ENCODE data around the gene SMS.
"Not testable (repeated sequence)": the region's sequence is repeated elsewhere in the genome, so short reads cannot be mapped to it uniquely, and the experiment has no call there.

Gene SMS

DNA sequence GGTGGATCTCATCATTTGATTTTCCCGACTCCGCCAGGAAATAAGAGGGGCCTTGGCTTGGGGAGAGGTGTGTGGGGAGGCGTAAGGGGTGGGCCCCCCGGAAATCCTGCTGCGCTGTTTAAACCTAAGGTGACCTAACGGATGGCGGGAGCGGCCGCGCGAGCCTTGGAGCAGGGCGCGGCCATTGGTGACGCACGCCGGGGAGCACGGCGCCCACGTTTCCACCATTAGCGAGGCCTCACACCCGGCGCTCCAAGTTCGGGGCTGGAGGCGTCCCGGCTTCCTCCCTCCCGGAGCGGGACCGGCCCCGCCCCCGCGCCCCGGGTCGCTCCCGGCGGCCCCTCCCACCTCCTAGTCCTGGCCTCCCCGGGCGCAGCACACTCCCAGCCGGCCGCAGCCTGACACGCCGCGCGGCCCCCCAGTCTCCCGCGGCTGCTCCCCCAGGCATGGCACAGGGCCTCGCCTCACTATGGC lies at the start of gene SMS:
TSS of gene SMS (plus strand) at position 354 of the 474 bp plus-strand sequence. CDS start at position 470, 116 bp downstream.
- DNase-seq: peak; percentile 83

DNA sequence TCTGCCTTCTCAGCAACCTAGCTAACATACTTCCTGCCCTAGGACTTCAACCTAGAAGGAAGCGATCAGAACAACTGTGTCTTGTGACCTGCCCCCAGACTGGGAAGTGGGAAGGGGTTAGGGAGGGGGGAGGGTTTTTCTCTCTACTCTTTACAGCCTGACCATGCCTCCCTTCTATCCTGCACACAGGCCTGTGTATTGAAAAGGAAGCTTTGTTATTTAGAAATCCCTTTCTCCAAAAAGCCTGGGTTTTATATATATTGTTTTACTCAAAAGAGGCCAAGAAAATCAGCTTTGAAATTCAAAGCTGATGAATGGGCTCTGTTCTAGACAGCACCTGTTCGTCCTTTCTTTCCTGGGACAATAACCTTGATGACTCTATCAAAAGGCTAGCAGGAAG lies 35.2 kb upstream of the SMS start:
- no peak for DNase-seq

DNA sequence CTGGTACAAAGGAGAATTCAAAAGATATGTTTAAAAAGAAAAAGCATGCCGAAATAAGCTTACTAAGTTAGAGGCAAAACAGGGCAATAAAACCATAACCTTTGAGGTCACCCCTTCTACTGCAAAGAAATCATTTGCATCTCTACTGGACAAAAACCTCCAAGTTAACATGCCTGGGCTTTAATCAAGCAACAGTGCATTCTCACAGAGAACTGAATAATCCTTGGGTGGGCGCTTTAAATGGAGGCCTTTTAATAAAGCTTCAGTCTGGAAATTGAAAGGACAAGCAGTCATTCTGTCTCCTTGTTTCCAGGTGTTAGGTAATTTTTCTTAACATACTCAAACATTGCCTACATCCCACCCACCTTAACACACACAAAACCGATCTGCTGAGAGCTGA lies 34.6 kb upstream of the SMS start:
- no peak for DNase-seq

DNA sequence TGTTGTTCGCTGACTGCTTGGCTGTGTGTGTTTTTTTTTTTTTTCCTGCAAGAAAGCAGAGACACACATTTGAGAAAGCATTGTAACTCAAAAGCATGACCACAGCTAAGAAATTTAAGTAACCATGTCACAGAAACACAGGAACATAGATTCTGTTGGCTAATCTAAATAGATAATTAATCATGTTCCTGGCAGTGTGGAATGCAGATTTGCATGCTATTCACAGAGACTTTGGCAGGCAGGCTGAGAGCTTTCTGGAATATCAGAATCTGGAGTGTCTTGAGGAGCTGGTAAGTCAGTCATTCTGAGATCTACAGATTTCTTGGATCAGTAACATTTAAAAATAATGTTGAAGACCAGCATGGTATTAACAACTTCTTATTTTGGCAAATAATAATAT lies 33.2 kb upstream of the SMS start:
- DNase-seq: no peak

DNA sequence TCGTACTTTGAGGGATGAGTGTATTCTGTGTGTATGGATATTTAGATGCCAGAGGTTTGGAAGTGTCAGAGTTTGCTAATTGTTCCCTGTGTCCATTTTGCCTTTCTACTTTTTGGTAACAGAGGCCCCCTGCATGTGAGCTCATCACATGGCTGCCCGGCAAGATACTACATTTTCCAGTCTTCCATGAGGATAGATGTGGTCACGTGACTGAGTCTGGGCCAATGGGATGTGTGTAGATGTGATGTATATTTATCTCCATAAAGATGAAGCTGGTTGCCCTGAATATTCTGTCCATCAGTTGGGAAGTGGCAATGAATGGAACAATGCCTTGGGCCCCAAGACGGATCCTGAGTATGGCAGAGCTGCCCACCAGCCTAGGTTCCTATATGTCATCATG lies 29.0 kb upstream of the SMS start:
- no peak for DNase-seq

DNA sequence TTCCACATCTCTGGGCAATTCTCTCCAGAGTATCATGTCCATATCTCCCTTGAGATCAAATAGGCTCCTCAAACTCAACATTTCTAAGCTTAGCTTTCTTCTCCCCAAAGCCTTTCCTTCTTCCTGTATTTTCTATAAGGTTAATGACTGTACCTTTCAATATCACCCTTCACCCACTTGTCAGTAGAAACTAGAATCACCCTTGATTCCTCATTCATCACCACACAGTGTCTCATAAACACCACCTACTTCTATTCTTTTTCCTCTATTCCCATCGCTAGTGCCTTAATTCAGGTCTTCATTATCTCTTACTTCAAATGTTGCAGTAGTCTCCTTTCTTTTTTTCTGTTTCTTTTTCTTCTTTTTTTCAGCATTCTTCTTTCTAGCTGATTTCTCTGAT lies 28.3 kb upstream of the SMS start:
- DNase-seq: no peak

DNA sequence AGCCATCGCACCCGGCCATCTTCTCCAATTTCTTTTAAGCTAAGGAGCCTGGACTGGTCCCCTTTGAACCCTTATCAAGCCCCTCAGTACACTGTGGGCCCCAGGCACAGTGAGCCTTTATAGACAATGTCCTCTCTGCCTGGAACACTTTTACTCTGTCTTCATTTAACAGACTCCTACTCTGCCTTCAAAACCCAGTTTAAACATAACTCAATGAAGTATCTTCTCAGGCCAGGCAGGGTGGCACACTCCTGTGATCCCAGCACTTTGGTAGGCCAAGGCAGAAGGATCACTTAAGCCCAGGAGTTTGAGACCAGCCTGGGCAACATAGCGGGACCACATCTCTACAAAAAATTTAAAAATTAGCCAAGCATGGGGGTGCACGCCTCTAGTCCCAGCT lies 27.5 kb upstream of the SMS start:
- no peak for DNase-seq

DNA sequence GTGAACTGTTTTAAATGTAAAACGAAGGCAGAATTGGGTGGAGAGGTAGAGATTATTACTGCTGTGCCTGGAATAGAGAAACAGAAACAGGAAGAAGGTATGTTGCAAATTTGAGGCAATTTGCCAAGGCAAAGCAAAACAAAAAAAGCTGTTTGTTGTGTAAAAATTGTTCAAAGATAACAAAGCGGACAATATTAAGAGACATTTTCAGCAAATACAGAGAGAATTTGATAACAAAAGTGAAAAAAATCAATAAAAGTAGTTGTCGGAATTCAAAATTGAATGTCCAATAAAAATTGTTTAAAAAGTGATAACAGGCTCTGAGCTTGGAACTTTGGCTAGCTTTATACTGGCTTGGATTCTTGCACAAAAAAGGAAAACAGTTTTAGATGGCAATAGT lies 14.4 kb upstream of the SMS start:
- no peak for DNase-seq

DNA sequence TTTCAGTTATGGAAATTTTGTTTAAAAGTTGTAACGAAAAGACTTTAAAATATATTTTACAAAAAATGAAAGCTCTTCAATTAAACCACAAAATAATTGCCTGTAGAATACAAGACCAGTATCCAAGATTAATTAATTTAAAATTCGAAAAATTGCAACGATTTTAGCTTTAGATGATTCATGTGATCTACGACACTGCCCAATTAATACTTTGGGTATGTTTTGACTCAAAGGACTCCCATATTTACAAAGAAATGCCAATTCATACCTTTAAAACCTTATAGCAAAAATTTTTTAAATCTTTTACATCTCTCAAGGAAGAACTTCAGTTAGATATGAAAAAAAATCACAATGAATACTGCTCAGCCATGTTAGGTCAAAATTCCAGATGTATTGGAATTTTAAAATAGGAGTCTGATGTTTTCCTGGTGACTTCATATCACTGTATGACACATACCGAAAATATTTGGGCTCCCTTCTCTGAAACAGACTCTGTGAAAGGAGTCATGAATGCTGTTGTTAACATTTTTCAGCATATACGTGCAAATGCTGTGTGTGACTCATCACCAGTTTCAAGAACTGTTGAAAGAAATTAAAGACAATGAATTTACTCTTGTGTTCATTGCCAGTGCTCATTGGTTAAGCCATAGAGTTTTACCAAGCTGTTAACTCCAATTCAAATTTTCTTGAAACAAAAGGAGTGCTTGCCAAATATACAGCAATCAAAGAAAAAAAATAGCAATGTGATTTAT lies 13.8 kb upstream of the SMS start:
- DNase-seq: no peak

DNA sequence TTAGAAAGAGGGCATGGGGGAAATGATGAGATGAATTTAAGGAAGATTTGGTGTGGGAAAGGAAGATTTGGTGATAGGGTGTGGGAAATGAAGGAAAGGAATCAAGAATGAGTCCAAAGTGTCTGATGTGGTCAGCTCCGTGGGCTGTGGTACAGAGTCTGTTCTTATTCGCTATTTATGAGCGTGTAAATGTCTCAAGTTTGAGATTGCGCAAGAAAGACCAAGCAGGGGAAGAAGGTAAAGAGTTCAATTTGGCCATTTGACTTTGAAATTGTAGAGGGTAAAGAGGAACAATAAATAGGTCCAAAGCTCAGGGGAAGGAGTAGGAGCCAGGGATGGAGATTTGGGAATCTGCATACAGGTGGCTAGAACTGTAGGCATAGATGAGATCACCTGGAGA lies 11.3 kb upstream of the SMS start:
- no peak for DNase-seq

DNA sequence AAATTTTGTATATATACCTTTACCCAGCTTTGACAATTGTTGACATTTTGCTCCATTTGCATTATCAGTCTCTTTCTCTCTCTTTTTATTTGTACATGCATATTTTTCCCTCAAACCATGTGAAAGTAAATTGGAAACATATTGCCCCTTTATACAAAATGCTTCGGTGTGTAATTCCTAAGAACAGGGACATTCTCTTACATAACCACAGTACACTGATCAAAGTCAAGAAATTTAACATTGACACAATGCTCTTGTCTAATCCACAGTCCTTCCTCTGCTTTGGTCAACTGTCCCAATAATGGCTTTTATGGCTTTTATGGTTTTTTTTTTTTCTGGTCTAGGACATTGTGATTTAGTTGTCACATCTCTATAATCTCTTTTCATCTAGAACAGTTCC lies 9.5 kb upstream of the SMS start:
- DNase-seq: no peak

DNA sequence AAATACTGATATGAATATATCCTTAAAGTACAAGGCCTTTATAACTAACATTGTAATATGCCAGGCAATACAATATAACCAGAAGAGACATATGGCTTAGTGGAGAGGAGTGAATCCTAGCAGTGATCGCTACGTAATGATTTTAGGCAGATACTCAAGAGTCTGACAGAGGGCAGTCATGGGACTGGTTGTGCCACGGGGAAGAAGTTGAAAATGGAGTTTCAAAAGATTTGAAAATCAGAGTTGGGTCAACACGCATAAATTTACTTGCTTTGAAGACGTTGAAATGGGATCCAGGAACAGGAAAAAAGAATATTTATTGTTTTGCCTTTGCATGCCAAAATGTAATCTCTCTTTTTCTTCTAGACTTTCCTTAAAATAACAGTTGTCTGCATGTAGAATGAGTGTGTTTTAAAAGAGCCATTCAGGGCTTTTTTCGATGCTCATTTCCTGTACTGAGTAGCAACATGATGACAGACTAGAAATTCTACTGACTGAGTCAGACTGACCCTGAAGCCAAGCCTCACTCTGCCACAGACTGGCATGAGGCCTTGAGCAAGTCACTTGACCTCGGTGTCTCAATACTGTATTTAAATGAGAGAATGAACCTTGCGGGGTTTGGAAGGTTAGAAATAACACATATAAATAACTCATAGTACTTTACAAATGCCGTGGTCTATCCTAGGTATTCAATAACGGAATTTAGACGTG lies 8.1 kb upstream of the SMS start:
- no peak for DNase-seq

DNA sequence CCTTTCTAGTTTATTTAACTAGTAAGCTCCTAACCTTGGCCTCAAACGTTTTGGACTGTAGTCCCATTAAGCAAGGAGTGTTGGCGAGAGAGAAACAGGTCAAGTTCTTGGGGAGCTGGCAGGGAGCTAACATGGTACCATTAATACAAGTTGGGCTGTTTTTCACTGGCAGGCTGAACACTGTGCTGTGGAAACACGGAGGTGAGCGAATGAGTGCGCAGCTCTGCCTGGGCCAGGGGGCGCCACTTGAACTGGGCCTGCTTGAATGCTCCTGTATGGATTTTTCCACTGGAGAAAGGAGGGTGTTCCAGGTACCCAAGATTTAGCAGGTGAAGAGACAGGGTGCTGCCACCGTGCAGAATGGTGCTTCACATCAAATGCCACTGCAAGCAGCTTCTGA lies 7.4 kb upstream of the SMS start:
- DNase-seq: no peak

DNA sequence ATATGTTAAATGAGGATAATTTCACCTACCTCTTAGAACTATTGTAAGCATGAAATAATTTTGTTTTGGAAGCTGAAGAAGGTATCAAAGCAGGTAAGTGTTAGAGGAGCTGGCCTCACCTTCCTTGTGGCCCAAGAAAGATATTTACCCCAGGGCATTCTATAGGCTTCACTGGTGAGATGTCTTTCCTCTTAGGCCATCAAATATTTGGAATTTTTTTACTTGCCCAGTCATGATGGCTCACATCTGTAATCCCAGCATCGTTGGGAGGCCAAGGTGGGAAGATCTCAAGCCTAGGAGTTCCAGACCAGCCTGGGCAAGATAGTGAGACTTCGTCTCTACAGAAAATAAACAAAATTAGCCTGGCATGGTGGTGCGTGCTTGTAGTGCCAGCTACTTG lies 6.1 kb upstream of the SMS start:
- DNase-seq: no peak

DNA sequence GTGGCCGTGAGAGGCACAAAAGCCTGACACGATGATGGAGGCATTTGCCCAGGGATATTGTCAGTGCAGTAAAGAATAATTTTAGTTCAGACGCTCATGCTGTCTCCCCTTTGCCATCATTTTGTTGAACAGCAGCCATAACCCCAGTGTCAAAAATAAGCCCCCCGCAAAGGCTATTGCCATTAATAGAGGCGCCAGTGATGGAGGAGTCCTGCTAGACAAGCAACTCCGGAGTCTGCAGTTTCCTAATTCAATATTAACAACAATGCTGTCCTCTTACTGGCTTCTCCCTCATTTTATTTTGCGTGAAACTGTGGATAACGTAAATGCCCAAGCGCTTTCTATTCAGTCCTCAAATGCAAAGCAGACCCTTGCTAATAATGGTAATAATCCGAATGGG lies 603 bp upstream of the SMS start:
- DNase-seq: no peak

DNA sequence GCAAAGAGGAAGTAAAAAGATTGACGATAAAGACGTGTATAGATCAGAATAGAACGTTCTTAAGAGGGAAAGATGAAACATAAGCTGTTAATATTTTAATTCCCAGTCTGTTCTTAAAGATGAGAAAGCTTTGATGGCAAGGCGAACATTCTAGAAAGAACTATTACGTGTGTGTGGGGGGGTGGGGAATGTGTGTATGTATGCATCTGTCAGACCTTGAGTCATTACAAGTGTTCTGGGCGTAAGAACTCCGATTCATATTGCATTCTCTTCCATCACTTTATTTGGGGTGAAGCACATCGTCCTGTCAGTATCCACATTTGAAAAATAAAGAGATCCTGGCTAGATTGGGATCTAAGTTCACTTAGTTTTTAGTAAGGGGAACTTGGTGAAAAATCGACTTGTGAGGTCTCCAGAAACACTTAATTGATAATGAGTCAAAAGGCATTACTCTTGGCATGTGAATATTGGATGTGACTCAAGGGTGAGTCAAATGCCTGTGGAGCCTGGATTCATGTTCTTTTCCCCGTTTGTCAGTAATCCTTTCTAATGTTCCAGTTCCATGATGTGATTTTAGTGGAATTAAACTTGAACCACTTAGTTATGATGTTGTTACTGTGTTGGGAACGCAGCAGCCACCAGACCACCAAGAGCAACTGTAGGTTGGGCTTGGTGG lies 3.1 kb downstream of the SMS start:
- DNase-seq: no peak

DNA sequence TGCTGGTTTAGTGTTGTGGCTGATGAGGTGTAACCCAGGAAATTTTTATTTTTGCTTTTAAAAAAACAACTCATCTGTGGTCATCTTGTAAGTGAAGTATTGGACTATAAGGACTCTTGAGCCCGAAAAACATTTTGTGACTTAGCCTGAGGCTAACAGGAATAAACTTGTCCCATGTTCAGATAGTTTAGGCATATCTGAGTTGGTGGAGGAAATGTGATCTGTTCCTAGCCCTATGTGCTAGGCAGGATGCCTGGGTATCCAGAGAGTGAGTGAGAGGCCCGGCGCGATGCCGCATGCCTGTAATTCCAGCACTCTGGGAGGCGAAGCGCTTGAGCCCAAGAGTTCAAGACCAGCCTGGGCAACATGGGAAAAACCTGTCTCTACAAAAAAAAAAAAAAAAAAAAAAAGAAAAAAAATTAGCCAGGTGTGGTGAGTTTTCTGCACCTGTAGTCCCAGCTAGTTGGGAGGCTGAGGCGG lies 3.7 kb downstream of the SMS start:
- DNase-seq: no peak

DNA sequence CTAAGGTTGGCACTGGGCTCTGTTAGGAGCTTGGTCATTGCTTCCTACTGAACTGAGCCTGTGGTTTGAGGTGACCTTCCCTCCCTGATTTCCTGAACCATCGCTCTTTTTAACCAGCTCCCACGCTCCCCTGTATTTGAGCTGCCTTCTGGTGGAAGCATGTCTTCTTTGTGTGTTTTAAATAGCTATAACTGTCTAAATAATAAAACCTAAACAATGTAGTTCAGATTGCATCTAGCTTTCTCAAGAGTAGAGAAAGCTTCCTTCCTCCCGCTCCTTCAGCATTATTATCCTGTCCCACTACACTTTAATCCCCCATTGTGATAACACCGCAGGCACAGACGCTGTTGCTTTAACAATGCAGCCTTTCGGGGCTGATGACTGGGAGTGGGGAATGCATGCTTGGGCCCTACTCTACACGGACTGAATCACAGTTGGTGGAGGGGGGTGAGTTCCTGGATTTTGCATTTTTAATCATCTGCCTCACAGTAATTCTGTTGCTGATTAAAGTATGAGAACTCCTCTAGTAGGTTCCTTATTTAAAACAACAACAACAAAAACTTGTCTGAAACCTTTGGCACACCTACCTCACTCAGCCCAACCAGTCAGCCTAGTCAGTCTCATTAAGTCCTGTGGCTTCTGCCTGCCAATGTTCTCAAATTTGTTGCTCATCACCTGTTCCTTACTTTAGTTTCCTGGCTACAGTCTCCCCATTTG lies 6.6 kb downstream of the SMS start:
- DNase-seq: no peak

DNA sequence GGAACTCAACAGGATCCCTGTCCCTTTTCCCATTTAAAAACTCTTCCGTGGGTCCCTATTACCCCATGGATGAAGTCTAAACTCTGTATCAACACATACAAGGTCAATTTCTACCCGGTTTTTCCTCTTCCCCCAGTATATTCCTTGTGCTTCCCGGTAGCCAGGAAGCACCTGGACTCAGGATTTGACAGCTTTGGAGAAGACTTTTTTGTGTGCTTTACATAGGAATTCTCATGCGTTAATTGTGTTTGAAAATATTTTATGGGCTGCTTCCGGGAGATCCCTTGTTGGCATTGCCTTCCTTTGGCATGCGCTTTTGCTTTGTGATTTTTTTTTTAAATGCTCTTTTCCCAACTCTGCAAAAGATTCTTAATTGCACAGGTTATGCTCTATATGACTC lies 7.2 kb downstream of the SMS start:
- no peak for DNase-seq

DNA sequence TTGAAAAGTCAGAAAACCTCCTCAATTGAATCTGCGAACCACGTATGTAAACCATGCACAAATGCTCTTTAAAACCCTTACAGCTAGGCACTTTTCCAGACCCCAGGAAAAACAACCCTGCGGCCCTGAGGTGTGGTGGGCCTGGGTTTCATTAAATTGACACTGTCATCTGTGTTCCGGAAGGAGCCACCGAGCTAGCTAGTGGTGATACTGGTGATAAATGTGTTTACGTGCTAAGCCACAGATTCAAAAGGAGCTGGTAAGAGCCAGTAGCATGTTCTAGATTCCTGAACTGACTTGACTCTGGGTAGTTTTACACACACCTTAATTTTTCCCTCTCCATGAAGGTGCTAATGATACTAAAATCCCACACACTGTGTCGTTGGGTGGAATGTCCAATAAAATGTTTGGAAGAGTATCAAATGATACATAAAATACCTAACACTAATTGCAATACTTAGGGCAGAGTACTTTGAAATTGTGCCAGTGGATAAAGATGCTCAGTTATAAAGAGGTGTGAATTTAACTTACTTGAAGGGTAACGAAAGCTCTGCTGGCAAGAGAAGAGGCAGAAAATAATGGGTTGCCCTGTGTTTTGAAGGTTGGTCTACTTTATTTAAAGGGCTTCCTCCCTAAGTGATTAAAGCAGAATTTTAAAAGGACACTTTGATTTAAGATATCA lies 8.5 kb downstream of the SMS start:
- DNase-seq: no peak

DNA sequence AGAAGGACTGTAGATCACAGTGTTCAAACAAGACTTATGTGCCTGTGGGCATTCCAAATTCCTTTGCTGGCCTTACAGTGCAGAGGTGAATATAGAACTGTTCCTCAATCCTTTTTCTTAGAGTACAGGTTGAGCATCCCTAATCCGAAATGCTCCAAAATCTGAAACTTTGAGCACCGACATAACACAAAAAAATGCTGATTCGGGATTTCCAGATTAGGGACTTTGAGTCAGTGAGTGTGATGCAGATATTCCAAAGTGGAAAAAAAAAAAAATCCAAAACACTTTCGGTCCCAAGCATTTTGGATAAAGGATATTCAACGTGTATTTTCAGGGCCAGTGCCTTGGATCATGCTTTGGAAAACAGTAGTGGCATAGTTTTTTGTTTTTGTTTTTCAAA lies 9.2 kb downstream of the SMS start:
- DNase-seq: no peak

DNA sequence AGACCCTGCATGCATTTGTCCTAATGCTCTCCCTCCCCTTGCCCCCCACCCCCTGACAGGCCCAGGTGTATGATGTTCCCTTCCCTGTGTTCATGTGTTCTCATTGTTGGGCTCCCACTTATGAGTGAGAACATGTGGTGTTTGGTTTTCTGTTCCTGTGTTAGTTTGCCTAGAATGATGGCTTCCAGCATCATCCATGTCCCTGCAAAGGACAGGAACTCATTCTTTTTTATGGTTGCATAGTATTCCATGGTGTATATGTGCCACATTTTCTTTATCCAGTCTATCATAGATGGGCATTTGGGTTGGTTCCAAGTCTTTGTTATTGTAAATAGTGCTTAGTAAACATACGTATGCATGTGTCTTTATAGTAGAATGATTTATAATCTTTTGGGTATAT lies 10.0 kb downstream of the SMS start:
- not testable (repeated sequence) for DNase-seq

DNA sequence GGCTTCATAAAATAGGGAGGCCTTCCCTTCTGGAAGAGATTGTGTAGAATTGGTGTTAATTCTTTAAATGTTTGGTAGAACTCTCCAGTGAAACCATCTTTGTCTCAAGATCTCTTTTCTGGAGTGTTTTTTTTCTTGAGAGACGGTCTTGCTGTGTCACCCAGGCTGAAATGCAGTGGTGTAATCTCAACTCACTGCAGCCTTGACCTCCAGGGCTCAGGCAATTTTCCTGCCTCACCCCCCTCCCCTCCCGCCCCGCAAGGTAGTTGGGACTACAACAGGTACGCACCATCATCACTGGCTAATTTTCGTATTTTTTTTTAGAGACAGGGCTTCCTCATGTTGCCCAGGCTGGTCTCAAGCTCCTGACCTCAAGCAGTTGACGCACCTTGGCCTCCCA lies 12.1 kb downstream of the SMS start:
- DNase-seq: no peak
